Measurements from ENCODE around the gene IL23R. TPM values are rescaled to one million over a fixed set of nuclear protein-coding genes. Genes with fewer than 3 reads are reported as not detected.

Gene IL23R
- total RNA-seq = 1 to 10 TPM in 1 of 5 donors, not detected in 4; 1.3 TPM
- not detected for polyA plus RNA-seq
- long read RNA-seq, donor 1 = 0 reads
- long read RNA-seq, donor 2 = 0 reads
- long read RNA-seq, donor 3 = 0 reads
- long read RNA-seq, donor 4 = 0 reads
- long read RNA-seq, donor 5 = 0 reads
- long read RNA-seq, donor 6 = 0 reads
- long read RNA-seq, donor 7 = 0 reads
- long read RNA-seq, donor 8 = 0 reads
- long read RNA-seq, donor 9 = 0 reads
- long read RNA-seq, donor 10 = 0 reads

GRCh38 chr1:67166196-67166595 lies at the start of gene IL23R:
TSS of gene IL23R (plus strand) at chr1:67166454. CDS start at chr1:67168121, 1,667 bp downstream.
- peaks cover 0 to 9% (median 0%) of the 10 kb centered on the region in 4 donors for H3K4me1 ChIP-seq
- no peak within 1 kb of the TSS for H3K4me3 ChIP-seq
- H3K36me3 ChIP-seq = no peaks in the 10 kb centered on the region
- 74 to 84% (median 77%) methylated on average over 4 of the region's 4 CpGs for WGBS, 5 donors
- intact Hi-C loops (cut with DNase I; ENCODE audit: low total_unique reads) = no loop called here
- H3K9me3 ChIP-seq = no peaks in the 10 kb centered on the region
- no peak within 1 kb of the TSS for H3K27ac ChIP-seq
- H3K27me3 ChIP-seq = no peaks in the 10 kb centered on the region
- no peak for TF ChIP-seq EP300 (IDR thresholded peaks at IDR 0.05)
- no peak for TF ChIP-seq CTCF (IDR thresholded peaks at IDR 0.05)
- no peak for TF ChIP-seq POLR2A (IDR thresholded peaks at IDR 0.05)
- no peak for TF ChIP-seq POLR2AphosphoS5 (IDR thresholded peaks at IDR 0.05)
- peak in 1 of 2 donors; percentile 40 for DNase-seq

GRCh38 chr1:67118191-67118590 lies 48.1 kb upstream of the IL23R start:
- peaks cover 0 to 26% (median 8%) of the 10 kb centered on the region in 4 donors for H3K9me3 ChIP-seq

GRCh38 chr1:67118646-67119045 lies 47.6 kb upstream of the IL23R start:
- DNase-seq = no peak
- Histone ChIP-seq H3K27me3 (no peaks in the 10 kb centered on the region), H3K4me1 (no peaks in the 10 kb centered on the region), H3K4me3 (no peak overlapping the region), H3K36me3 (no peaks in the 10 kb centered on the region), H3K27ac (no peak overlapping the region), H3K9me3 (peaks cover 0 to 22% (median 6%) of the 10 kb centered on the region in 4 donors)
- intact Hi-C loops (cut with DNase I; ENCODE audit: low total_unique reads) = no loop called here
- TF ChIP-seq EP300 (IDR thresholded peaks at IDR 0.05) (no peak), POLR2A (IDR thresholded peaks at IDR 0.05) (no peak), POLR2AphosphoS5 (IDR thresholded peaks at IDR 0.05) (no peak), CTCF (IDR thresholded peaks at IDR 0.05) (no peak)
- WGBS, 5 donors = 55 to 66% (median 61%) methylated on average over 3 of the region's 3 CpGs

More at GRCh38 chr1:67118191-67118590, 48.1 kb upstream of the IL23R start:
- DNase-seq = no peak
- intact Hi-C loops (cut with DNase I; ENCODE audit: low total_unique reads) = no loop called here
- Histone ChIP-seq H3K4me3 (no peak overlapping the region), H3K36me3 (no peaks in the 10 kb centered on the region), H3K4me1 (no peaks in the 10 kb centered on the region), H3K27ac (no peak overlapping the region), H3K27me3 (no peaks in the 10 kb centered on the region)
- TF ChIP-seq CTCF (IDR thresholded peaks at IDR 0.05) (no peak), POLR2AphosphoS5 (IDR thresholded peaks at IDR 0.05) (no peak), EP300 (IDR thresholded peaks at IDR 0.05) (no peak), POLR2A (IDR thresholded peaks at IDR 0.05) (no peak)

- H3K36me3 ChIP-seq = no peaks in the 10 kb centered on the region
- no peak overlapping the region for H3K27ac ChIP-seq
- H3K9me3 ChIP-seq = peaks cover 0 to 9% (median 2%) of the 10 kb centered on the region in 4 donors
- H3K4me1 ChIP-seq = no peaks in the 10 kb centered on the region
- WGBS, 5 donors = 80 to 97% (median 95%) methylated on average over 4 of the region's 4 CpGs
- intact Hi-C loops (cut with DNase I; ENCODE audit: low total_unique reads) = no loop called here
- H3K4me3 ChIP-seq = no peak overlapping the region
- no peak for DNase-seq
- TF ChIP-seq POLR2AphosphoS5 (IDR thresholded peaks at IDR 0.05) = no peak
- no peak for TF ChIP-seq EP300 (IDR thresholded peaks at IDR 0.05)
- TF ChIP-seq CTCF (IDR thresholded peaks at IDR 0.05) = no peak
- TF ChIP-seq POLR2A (IDR thresholded peaks at IDR 0.05) = no peak
- no peaks in the 10 kb centered on the region for H3K27me3 ChIP-seq
These were observed 45.2 kb upstream of the IL23R start for GRCh38 chr1:67120855-67121619.
